ENCODE measurements around the gene TSSC4.

TSSC4 gene

GRCh38 chr11:2387266-2387987, 13.1 kb upstream of the TSSC4 start:
- DNase-seq = no peak

GRCh38 chr11:2388431-2389376, 11.8 kb upstream of the TSSC4 start:
- DNase-seq = no peak

GRCh38 chr11:2389377-2390026, 11.0 kb upstream of the TSSC4 start:
- DNase-seq = no peak

- no peak for DNase-seq
These were observed 10.3 kb upstream of the TSSC4 start for GRCh38 chr11:2390091-2390724.

- no peak for DNase-seq
These were observed 9.8 kb upstream of the TSSC4 start for GRCh38 chr11:2390725-2391151.

- DNase-seq = no peak
These were observed 9.2 kb upstream of the TSSC4 start for GRCh38 chr11:2391181-2391975.

GRCh38 chr11:2392241-2392959, 8.2 kb upstream of the TSSC4 start:
- DNase-seq = no peak

GRCh38 chr11:2393111-2393868, 7.3 kb upstream of the TSSC4 start:
- no peak for DNase-seq

- DNase-seq = no peak
These were observed 6.4 kb upstream of the TSSC4 start for GRCh38 chr11:2393941-2394817.

GRCh38 chr11:2394818-2395105, 5.8 kb upstream of the TSSC4 start:
- no peak for DNase-seq

- no peak for DNase-seq
These were observed 5.3 kb upstream of the TSSC4 start for GRCh38 chr11:2395211-2395730.

GRCh38 chr11:2395856-2396255, 4.7 kb upstream of the TSSC4 start:
- DNase-seq = no peak

- DNase-seq = no peak
These were observed 4.1 kb upstream of the TSSC4 start for GRCh38 chr11:2396471-2396870.

- DNase-seq = no peak
These were observed 3.5 kb upstream of the TSSC4 start for GRCh38 chr11:2397005-2397404.

GRCh38 chr11:2398664-2399355, 1.7 kb upstream of the TSSC4 start:
- no peak for DNase-seq

- no peak for DNase-seq
These were observed 972 bp upstream of the TSSC4 start for GRCh38 chr11:2399488-2400068.

GRCh38 chr11:2400762-2401435, 349 bp downstream of the TSSC4 start:
- no peak for DNase-seq

GRCh38 chr11:2401436-2401984, 960 bp downstream of the TSSC4 start:
- no peak for DNase-seq

All from activated naive CD4-positive, alpha-beta T cell treated with anti-CD3 and anti-CD28 coated beads, Interleukin-2, amount 50 U/mL, for 16 hours (primary cell).